ENCODE measurements around the gene ZNF426.
A peak's percentile ranks its signal among the peaks of the same experiment; 100 is the strongest.
"Not testable (repeated sequence)": the region's sequence is repeated elsewhere in the genome, so short reads cannot be mapped to it uniquely, and the experiment has no call there.

The ZNF426 gene

DNA sequence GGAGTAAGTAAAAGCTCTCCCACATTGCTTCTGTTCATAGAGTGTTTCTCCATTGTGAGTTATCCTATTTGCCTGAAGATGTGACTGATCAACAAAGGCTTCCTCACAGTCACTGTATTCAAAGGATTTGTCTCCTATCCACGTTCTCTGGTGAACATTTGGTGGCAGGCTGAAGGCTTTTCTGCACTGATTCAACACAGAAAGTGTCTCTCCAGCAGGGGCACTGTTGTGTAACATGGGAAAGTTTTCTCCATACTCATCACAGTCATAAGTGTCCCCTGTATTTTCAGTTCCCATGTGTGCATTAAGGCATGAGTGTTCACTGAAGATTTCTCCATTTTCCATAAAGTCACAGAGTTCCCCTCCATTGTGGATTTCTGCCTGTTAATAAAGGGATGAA lies 28.3 kb upstream of the ZNF426 start:
- DNase-seq (ENCODE audit: low read depth in 2 of 2): no peak
- no peak overlapping the region for H3K4me3 ChIP-seq (replicated peaks in 1 of 2; ENCODE audit: low read depth in 2 of 2, low read length in 2 of 2)
- TF ChIP-seq, protein P1, sequence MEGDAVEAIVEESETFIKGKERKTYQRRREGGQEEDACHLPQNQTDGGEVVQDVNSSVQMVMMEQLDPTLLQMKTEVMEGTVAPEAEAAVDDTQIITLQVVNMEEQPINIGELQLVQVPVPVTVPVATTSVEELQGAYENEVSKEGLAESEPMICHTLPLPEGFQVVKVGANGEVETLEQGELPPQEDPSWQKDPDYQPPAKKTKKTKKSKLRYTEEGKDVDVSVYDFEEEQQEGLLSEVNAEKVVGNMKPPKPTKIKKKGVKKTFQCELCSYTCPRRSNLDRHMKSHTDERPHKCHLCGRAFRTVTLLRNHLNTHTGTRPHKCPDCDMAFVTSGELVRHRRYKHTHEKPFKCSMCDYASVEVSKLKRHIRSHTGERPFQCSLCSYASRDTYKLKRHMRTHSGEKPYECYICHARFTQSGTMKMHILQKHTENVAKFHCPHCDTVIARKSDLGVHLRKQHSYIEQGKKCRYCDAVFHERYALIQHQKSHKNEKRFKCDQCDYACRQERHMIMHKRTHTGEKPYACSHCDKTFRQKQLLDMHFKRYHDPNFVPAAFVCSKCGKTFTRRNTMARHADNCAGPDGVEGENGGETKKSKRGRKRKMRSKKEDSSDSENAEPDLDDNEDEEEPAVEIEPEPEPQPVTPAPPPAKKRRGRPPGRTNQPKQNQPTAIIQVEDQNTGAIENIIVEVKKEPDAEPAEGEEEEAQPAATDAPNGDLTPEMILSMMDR (IDR thresholded peaks at IDR 0.05; ENCODE audit: low read depth, low read length): no peak

DNA sequence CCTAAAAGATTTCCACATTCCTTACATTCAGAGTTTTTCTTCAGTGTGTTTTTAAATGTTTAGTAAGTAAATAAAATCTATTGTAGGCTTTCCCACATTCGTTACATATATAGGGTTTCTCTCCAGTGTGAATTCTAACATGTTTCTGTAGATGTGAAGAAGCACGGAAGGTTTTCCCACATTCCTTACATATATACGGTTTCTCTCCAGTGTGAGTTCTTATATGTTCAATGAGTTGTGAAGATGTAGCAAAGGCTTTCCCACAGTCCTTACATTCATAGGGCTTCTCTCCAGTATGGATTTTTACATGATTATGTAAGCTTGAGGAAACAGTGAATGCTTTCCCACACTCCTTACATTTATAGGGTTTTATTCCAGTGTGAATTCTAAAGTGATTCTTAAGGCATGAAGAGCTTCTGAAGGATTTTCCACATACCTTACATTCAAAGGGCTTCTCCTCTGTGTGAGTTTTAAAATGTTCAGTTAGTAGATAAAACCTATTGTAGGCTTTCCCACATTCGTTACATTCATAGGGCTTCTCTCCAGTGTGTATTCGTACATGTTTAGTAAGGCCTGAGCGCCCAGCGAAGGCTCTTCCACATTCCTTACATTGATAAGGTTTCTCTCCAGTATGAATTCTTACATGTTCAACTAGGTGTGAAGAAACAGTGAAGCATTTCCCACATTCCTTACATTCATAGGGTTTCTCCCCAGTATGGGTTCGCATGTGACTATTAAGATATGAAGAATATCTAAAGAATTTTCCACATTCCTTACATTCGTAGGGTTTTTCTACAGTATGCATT lies 27.7 kb upstream of the ZNF426 start:
- no peak overlapping the region for H3K4me3 ChIP-seq (replicated peaks in 1 of 2; ENCODE audit: low read depth in 2 of 2, low read length in 2 of 2)
- TF ChIP-seq, protein P1 (IDR thresholded peaks at IDR 0.05; ENCODE audit: low read depth, low read length): no peak
- DNase-seq (ENCODE audit: low read depth in 2 of 2): peak; percentile 15 to 31

DNA sequence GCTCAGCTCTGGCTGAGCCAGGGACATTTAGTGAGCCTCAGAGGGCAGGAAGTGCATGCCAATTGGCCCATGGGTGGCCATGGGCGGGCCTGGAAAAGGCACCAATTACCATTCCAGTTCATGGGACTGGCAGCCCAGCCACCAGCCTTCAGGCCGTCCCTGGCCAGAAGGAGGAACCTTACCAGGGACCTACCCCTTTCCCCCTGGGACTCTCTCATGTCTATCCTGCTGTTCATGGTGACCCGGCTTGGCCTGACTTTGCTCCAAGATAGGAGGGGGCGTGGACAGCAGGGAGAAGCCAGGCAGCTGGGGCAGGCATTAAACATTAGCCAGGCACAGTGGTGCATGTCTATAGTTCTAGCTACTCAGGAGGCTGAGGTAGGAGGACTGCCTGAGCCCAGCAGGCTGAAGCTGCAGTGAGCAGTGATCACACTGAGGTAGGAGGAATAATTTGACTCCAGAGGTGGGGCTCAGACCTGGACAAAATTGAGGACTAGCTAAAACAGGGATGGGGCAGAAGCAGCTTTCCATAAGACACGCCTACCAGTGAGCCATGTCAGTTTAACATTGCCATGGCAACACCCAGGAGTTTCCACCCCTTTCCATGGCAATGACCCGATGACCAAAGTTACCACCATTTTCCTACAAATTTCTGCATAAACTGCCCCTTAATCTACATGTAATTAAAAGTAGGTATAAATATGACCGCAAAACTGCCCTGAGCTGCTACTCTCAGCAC lies 14.3 kb upstream of the ZNF426 start:
- TF ChIP-seq, protein P1 (IDR thresholded peaks at IDR 0.05; ENCODE audit: low read depth, low read length): no peak
- no peak for DNase-seq (ENCODE audit: low read depth in 2 of 2)
- H3K4me3 ChIP-seq (replicated peaks in 1 of 2; ENCODE audit: low read depth in 2 of 2, low read length in 2 of 2): no peak overlapping the region

DNA sequence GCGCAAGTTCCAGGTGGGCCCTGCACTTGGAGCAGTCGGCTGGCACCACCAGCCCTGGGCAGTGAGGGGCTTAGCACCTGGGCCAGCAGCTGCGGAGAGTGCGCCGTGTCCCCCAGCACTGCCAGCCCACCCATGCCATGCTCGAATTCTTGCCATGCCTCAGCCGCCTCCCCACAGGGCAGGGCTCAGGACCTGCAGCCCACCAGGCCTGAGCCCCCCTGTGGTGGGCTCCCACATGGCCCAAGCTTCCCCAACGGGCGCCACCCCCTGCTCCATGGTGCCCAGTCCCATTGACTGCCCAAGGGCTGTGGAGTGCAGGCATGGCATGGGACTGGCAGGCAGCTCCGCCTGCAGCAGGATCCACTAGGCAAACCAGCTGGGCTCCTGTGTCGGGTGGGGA lies 9.4 kb upstream of the ZNF426 start:
- DNase-seq (ENCODE audit: low read depth in 2 of 2): no peak
- TF ChIP-seq, protein P1 (IDR thresholded peaks at IDR 0.05; ENCODE audit: low read depth, low read length): no peak
- H3K4me3 ChIP-seq (replicated peaks in 1 of 2; ENCODE audit: low read depth in 2 of 2, low read length in 2 of 2): no peak overlapping the region

DNA sequence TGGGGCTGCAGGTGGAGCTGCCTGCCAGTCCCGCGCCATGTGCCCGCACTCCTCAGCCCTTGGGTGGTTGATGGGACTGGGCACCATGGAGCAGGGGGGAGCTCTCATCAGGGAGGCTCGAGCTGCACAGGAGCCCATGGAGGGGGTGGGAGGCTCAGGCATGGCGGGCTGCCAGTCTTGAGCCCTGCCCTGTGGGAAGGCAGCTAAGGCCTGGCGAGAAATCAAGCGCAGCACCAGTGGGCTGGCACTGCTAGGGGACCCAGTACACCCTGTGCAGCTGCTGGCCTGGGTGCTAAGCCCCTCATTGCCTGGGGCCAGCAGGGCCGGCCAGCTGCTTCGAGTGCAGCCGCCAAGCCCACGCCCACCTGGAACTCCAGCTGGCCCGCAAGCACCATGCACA lies 2.8 kb upstream of the ZNF426 start:
- DNase-seq (ENCODE audit: low read depth in 2 of 2); H3K4me3 ChIP-seq (replicated peaks in 1 of 2; ENCODE audit: low read depth in 2 of 2, low read length in 2 of 2): not testable (repeated sequence)

DNA sequence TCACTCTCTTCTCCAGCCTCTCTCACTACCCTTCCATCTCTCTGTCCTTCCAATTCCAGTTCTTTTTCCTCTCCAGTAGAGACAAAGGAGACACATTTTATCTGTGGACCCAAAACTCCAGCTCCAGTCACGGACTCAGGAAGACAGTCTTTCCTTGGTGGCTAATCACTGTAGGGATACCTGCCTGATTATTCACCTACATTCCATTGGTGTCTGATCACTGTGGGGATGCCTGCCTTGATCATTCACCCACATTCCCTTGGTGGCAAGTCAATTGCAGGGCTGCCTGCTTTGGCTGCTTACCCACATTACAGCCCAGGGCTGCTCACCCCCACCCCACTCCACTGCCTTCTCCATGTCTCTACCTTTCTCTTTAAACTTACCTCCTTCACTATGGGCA lies 1.5 kb upstream of the ZNF426 start:
- H3K4me3 ChIP-seq (replicated peaks in 1 of 2; ENCODE audit: low read depth in 2 of 2, low read length in 2 of 2); DNase-seq (ENCODE audit: low read depth in 2 of 2): not testable (repeated sequence)

DNA sequence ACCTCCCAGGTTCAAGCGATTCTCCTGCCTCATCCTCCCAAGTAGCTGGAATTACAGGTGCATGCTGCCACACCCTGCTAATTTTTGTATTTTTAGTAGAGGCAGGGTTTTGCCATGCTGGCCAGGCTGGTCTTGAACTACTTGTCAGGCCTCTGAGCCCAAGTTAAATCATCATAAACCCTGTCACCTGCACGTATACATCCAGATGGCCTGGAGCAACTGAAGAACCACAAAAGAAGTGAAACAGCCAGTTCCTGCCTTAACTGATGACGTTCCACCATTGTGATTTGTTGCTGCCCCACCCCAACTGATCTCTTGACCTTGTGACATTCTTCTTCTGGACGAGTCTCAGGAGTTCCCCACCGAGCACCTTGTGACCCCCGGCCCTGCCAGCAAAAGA lies 756 bp upstream of the ZNF426 start:
- peak overlapping the region in 1 of 2 donors; percentile 95 for H3K4me3 ChIP-seq (replicated peaks in 1 of 2; ENCODE audit: low read depth in 2 of 2, low read length in 2 of 2)
- DNase-seq (ENCODE audit: low read depth in 2 of 2): not testable (repeated sequence)

DNA sequence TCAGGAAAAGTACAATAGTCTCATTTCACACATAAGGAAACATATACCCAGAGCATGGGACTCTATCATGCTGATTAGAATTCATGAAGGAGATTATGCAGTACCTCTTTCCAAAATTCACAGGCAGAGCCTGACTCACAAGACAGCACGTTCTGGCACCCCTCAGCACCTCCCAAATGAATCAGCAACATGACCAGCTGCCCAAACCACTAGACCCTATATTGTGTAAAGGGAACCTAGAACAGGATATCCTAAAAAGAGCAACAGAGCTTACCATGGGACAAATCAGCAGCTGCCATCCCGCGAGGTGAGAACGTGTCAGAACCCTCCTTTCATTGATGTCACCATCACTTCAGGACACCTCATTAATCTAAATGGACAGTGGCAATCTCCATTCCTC lies 2.5 kb downstream of the ZNF426 start:
- DNase-seq (ENCODE audit: low read depth in 2 of 2): peak in 1 of 2 donors; percentile 23
- H3K4me3 ChIP-seq (replicated peaks in 1 of 2; ENCODE audit: low read depth in 2 of 2, low read length in 2 of 2): no peak overlapping the region

More for the DNA sequence above, 2.5 kb downstream of the ZNF426 start:
- TF ChIP-seq, protein P1 (IDR thresholded peaks at IDR 0.05; ENCODE audit: low read depth, low read length): no peak

Measured in cardiac fibroblast (primary cell).